ENCODE results near the gene SMOC2. TPM values are rescaled to one million over a fixed set of nuclear protein-coding genes. Genes with fewer than 3 reads are reported as not detected.

The SMOC2 gene
- total RNA-seq, 3 donors from 2014 or later = 11.4 to 40.4 (median 18.8) TPM

DNA sequence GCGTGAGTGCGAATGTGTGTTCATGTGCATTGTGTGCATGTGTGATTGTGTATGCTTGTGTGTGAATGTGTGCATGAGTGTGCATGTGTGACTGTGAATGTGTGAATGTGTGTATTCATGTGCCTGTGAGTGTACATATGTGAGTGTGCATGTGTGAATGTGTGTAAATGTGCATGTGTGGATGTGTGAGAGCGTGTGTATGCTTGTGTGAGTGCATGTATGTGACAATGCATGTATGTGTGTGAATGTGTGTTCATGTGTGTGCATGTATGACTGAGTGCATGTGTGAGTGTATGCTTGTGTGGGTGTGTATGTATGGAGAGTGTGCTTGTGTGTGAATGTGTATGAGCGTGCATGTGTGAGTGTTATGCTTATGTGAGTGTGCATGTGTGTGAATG, 77.4 kb downstream of the SMOC2 start:
- ATAC-seq (no peak), DNase-seq (no peak)
- H3K4me1 ChIP-seq (ENCODE audit: low read depth) = no peaks in the 10 kb centered on the region
- H3K9me3 ChIP-seq = no peaks in the 10 kb centered on the region
- intact Hi-C loops (cut with DNase I, micrococcal nuclease) = no loop called here
- TF ChIP-seq, protein P1, sequence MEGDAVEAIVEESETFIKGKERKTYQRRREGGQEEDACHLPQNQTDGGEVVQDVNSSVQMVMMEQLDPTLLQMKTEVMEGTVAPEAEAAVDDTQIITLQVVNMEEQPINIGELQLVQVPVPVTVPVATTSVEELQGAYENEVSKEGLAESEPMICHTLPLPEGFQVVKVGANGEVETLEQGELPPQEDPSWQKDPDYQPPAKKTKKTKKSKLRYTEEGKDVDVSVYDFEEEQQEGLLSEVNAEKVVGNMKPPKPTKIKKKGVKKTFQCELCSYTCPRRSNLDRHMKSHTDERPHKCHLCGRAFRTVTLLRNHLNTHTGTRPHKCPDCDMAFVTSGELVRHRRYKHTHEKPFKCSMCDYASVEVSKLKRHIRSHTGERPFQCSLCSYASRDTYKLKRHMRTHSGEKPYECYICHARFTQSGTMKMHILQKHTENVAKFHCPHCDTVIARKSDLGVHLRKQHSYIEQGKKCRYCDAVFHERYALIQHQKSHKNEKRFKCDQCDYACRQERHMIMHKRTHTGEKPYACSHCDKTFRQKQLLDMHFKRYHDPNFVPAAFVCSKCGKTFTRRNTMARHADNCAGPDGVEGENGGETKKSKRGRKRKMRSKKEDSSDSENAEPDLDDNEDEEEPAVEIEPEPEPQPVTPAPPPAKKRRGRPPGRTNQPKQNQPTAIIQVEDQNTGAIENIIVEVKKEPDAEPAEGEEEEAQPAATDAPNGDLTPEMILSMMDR (IDR thresholded peaks at IDR 0.05) = no peak
- H3K4me3 ChIP-seq = no peak overlapping the region
- H3K36me3 ChIP-seq (ENCODE audit: low read depth) = no peaks in the 10 kb centered on the region

DNA sequence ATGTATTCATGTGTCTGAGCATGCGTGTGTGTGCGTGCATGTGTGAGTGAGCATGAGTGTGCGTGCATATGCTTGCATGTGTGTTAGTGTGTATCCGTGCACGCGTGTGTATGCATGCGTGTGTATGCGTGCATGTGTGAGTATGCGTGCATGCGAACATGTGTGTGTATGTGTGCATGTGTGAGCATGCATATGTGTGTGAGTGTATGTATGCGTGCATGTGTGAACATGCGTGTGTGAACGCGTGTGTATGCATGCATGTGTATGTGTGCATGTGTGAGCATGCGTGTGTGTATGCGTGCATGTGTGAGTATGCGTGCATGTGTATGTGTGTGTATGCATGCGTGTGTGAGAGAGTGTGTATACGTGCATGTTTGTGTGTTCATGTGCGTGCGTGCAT, 77.9 kb downstream of the SMOC2 start:
- Histone ChIP-seq H3K4me3 (no peak overlapping the region), H3K36me3 (ENCODE audit: low read depth) (no peaks in the 10 kb centered on the region), H3K4me1 (ENCODE audit: low read depth) (no peaks in the 10 kb centered on the region), H3K9me3 (no peaks in the 10 kb centered on the region)
- no peak for DNase-seq
- TF ChIP-seq, protein P1 (IDR thresholded peaks at IDR 0.05) = no peak
- intact Hi-C loops (cut with DNase I, micrococcal nuclease) = no loop called here
- ATAC-seq = no peak

DNA sequence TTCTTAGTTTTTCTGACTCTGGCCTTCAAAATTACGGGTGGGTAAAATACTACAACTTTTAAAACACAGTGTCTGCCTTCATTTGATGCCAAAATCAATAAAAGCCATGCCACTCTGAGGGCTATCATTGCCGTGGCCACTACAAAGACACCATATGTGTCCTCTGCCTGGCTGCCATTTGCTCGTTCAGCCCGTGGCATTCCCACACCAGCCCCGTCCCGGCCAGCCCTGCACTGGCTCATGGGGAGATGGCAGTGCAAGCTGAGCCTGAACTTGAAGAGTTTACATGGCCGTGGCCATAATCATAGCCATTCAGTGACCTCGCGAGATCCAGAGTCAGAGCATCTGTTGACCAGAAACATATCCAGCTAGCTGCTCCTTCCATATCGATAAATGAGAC, 79.2 kb downstream of the SMOC2 start:
- TF ChIP-seq, protein P1 (IDR thresholded peaks at IDR 0.05) = no peak
- Histone ChIP-seq H3K36me3 (ENCODE audit: low read depth) (no peaks in the 10 kb centered on the region), H3K4me3 (no peak overlapping the region), H3K9me3 (no peaks in the 10 kb centered on the region), H3K4me1 (ENCODE audit: low read depth) (no peaks in the 10 kb centered on the region)
- intact Hi-C loops (cut with DNase I, micrococcal nuclease) = no loop called here
- no peak for DNase-seq
- ATAC-seq = no peak

DNA sequence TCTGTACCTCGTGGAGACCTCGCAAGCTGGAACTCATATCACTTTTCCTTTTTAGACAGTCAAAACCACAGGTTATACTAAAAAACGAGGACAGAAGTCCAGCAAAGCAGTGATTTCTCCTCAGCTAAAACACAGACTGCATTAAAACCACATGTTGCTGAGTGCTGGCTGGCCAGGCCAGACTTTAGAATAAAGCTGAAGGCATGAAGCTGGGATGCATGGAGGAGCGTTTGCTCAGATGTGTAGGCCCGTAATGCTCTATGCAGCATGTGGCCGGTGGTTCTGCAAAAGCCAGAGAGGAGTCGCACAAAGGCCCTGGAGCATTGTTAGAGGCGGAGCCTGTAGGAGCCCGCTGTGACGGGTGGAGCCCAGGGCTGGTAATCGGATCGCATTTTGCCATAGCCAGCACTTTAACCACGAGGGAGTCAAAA, 83.6 kb downstream of the SMOC2 start:
- no peaks in the 10 kb centered on the region for H3K4me1 ChIP-seq (ENCODE audit: low read depth)
- no peaks in the 10 kb centered on the region for H3K36me3 ChIP-seq (ENCODE audit: low read depth)
- no peaks in the 10 kb centered on the region for H3K9me3 ChIP-seq
- no peak overlapping the region for H3K4me3 ChIP-seq
- DNase-seq (no peak), ATAC-seq (no peak)
- TF ChIP-seq, protein P1 (IDR thresholded peaks at IDR 0.05) = no peak
- intact Hi-C loops (cut with DNase I, micrococcal nuclease) = no loop called here

DNA sequence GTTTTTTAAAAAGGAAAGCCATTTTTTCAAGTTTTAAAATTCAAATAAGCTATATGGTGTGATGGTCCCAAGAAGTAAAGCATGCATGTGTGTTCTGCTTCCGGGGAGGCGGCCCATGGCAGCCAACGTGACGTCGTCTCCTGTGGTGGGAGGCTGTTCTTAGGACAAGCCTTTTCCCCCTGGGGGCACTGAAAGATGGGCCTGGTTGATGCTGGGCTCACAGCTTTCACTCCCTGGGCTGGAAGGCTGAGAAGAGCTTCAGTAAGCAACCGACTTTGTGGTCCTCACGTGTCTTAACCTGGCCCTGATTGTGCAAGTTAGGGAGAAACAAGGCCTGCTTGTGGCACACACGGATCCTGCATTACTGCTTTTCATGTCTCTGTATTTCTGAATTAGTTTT, 84.1 kb downstream of the SMOC2 start:
- DNase-seq (no peak), ATAC-seq (no peak)
- no peaks in the 10 kb centered on the region for H3K9me3 ChIP-seq
- intact Hi-C loops (cut with DNase I, micrococcal nuclease) = no loop called here
- TF ChIP-seq, protein P1 (IDR thresholded peaks at IDR 0.05) = no peak
- H3K4me1 ChIP-seq (ENCODE audit: low read depth) = no peaks in the 10 kb centered on the region
- no peak overlapping the region for H3K4me3 ChIP-seq
- no peaks in the 10 kb centered on the region for H3K36me3 ChIP-seq (ENCODE audit: low read depth)

All from mucosa of descending colon (tissue), 3 donors.